WTC11 (cell line): ENCODE measurements around the gene RHOT2.

ENCODE experiments used
- CBFB ChIP-seq: sonication (generic); formaldehyde crosslinking; IDR thresholded peaks from 2 replicates; pipeline ENCODE4 v1.8.1; 2022; ENCODE audit warnings: mild to moderate bottlenecking, low read depth, missing genetic modification reagents
- CREM ChIP-seq: sonication (generic); formaldehyde crosslinking; IDR thresholded peaks from 2 replicates; pipeline ENCODE4 v1.8.1; 2022; ENCODE audit warnings: mild to moderate bottlenecking, missing genetic modification reagents, moderate library complexity
- ESRRA ChIP-seq: sonication (generic); formaldehyde crosslinking; IDR thresholded peaks from 2 replicates; pipeline ENCODE4 v1.8.1; 2022; ENCODE audit warnings: mild to moderate bottlenecking, missing genetic modification reagents, borderline replicate concordance
- JAZF1 ChIP-seq: fragments of 250-450 bp; sonication (Bioruptor Pico); IDR thresholded peaks from 2 replicates; pipeline ENCODE4 v1.9.0; 2021; ENCODE audit warnings: moderate library complexity, mild to moderate bottlenecking, inconsistent platforms
- SOX15 ChIP-seq: fragments of 250-450 bp; sonication (Bioruptor Pico); IDR thresholded peaks from 2 replicates; pipeline ENCODE4 v1.9.0; 2021; ENCODE audit warnings: mild to moderate bottlenecking
- TCF7 ChIP-seq: sonication (generic); formaldehyde crosslinking; IDR thresholded peaks from 2 replicates; pipeline ENCODE4 v1.8.0; 2022; ENCODE audit warnings: mild to moderate bottlenecking, low read depth, missing genetic modification reagents, moderate library complexity
- ZNF416 ChIP-seq: fragments of 250-450 bp; sonication (Bioruptor Pico); IDR thresholded peaks from 2 replicates; pipeline ENCODE4 v1.9.0; 2021; ENCODE audit warnings: mild to moderate bottlenecking, inconsistent platforms
- TF ChIP-seq, protein P1 (sequence below): sonication (generic); formaldehyde crosslinking; IDR thresholded peaks from 2 replicates; pipeline ENCODE4 v1.8.1; 2023; ENCODE audit warnings: mild to moderate bottlenecking, missing genetic modification reagents, moderate library complexity
- TF ChIP-seq, protein P2 (sequence below): fragments of 200-600 bp; IDR thresholded peaks from 2 replicates; pipeline ENCODE4 v1.8.0; 2022; ENCODE audit warnings: antibody characterized with exemption
- TF ChIP-seq, protein P3 (sequence below): sonication (generic); formaldehyde crosslinking; IDR thresholded peaks from 2 replicates; pipeline ENCODE4 v1.8.1; 2022; ENCODE audit warnings: mild to moderate bottlenecking, missing genetic modification reagents, moderate library complexity, borderline replicate concordance
- TF ChIP-seq, protein P4 (sequence below): sonication (generic); formaldehyde crosslinking; IDR thresholded peaks from 2 replicates; pipeline ENCODE4 v1.8.0; 2022; ENCODE audit warnings: mild to moderate bottlenecking, missing genetic modification reagents
- TF ChIP-seq, protein P5 (sequence below): sonication (generic); formaldehyde crosslinking; IDR thresholded peaks from 2 replicates; pipeline ENCODE4 v1.8.0; 2022; ENCODE audit warnings: mild to moderate bottlenecking, missing genetic modification reagents

DNA sequence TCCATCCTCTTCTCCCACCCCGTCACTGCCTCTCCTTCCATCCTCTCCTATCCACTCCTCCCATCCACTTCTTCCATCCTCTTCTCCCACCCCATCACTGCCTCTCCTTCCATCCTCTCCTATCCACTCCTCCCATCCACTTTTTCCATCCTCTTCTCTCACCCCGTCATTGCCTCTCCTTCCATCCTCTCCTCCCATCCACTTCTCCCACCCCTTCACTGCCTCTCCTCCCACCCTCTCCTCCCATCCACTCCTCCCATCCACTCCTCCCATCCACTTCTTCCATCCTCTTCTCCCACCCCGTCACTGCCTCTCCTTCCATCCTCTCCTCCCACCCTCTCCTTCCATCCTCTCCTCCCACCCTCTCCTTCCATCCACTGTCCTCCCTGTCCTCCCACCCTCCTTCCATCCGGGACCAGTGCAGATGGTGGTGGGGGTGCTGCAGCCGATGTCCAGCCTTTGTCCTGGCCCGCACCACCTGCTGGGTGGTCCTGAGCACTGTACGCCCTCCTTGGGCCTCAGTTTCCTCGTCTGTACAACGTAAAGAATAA is 36.0 kb upstream of the RHOT2 start:
- TF ChIP-seq, protein P1, sequence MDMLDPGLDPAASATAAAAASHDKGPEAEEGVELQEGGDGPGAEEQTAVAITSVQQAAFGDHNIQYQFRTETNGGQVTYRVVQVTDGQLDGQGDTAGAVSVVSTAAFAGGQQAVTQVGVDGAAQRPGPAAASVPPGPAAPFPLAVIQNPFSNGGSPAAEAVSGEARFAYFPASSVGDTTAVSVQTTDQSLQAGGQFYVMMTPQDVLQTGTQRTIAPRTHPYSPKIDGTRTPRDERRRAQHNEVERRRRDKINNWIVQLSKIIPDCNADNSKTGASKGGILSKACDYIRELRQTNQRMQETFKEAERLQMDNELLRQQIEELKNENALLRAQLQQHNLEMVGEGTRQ (CRISPR knock-in tag): no peak
- TF ChIP-seq, protein P2, sequence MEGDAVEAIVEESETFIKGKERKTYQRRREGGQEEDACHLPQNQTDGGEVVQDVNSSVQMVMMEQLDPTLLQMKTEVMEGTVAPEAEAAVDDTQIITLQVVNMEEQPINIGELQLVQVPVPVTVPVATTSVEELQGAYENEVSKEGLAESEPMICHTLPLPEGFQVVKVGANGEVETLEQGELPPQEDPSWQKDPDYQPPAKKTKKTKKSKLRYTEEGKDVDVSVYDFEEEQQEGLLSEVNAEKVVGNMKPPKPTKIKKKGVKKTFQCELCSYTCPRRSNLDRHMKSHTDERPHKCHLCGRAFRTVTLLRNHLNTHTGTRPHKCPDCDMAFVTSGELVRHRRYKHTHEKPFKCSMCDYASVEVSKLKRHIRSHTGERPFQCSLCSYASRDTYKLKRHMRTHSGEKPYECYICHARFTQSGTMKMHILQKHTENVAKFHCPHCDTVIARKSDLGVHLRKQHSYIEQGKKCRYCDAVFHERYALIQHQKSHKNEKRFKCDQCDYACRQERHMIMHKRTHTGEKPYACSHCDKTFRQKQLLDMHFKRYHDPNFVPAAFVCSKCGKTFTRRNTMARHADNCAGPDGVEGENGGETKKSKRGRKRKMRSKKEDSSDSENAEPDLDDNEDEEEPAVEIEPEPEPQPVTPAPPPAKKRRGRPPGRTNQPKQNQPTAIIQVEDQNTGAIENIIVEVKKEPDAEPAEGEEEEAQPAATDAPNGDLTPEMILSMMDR: no peak
- no peak for TF ChIP-seq CBFB (CRISPR knock-in tag)
- TF ChIP-seq TCF7 (CRISPR knock-in tag): no peak
- no peak for TF ChIP-seq ZNF416 (CRISPR knock-in tag)
- TF ChIP-seq, protein P3, sequence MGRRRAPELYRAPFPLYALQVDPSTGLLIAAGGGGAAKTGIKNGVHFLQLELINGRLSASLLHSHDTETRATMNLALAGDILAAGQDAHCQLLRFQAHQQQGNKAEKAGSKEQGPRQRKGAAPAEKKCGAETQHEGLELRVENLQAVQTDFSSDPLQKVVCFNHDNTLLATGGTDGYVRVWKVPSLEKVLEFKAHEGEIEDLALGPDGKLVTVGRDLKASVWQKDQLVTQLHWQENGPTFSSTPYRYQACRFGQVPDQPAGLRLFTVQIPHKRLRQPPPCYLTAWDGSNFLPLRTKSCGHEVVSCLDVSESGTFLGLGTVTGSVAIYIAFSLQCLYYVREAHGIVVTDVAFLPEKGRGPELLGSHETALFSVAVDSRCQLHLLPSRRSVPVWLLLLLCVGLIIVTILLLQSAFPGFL (CRISPR knock-in tag): no peak
- TF ChIP-seq SOX15 (CRISPR knock-in tag): no peak
- no peak for TF ChIP-seq CREM (CRISPR knock-in tag)
- TF ChIP-seq, protein P4, sequence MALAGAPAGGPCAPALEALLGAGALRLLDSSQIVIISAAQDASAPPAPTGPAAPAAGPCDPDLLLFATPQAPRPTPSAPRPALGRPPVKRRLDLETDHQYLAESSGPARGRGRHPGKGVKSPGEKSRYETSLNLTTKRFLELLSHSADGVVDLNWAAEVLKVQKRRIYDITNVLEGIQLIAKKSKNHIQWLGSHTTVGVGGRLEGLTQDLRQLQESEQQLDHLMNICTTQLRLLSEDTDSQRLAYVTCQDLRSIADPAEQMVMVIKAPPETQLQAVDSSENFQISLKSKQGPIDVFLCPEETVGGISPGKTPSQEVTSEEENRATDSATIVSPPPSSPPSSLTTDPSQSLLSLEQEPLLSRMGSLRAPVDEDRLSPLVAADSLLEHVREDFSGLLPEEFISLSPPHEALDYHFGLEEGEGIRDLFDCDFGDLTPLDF (CRISPR knock-in tag): no peak
- TF ChIP-seq ESRRA (CRISPR knock-in tag): no peak
- TF ChIP-seq JAZF1 (CRISPR knock-in tag): no peak
- TF ChIP-seq, protein P5, sequence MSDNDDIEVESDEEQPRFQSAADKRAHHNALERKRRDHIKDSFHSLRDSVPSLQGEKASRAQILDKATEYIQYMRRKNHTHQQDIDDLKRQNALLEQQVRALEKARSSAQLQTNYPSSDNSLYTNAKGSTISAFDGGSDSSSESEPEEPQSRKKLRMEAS (CRISPR knock-in tag): no peak
